ENCODE data around the gene PPHLN1. TPM values are rescaled to one million over a fixed set of nuclear protein-coding genes. Genes with fewer than 3 reads are reported as not detected.

PPHLN1 gene
- total and polyA plus RNA-seq, 2 of the 8 experiments (the other 6 are each of a cell fraction or from before 2014, with no cell fraction given): 34.3 to 71.6 TPM

DNA sequence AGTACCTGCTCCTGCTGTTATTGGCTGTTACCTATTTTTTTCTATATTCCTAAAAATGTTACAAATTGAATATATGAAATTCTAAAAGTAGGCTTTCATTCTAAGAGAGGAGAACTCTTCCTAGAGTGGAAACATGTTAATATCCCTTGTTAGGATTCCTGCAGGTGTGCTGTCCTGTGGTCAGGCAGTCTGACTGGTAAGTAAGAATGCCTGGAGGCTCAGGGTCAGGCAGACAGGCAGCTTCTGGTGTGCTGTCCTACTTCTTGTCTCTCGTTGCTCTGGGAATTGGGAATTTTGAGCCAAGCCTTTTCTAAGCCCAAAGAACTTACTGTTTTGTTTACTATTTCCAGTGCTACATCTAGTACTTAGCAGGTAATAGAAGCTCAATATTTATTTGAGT is 10.3 kb downstream of the PPHLN1 start:
- Histone ChIP-seq H3K27ac (ENCODE audit: low read depth, low read length) (no peak overlapping the region), H3K4ac (replicated peaks; ENCODE audit: insufficient read length, low read depth, low read length) (no peak overlapping the region), H3K23me2 (ENCODE audit: low read depth, low read length) (no peaks in the 10 kb centered on the region), H3K56ac (replicated peaks; ENCODE audit: insufficient read length, low read depth, low read length) (no peak overlapping the region), H3K36me3 (ENCODE audit: control insufficient read depth in 2 of 4, insufficient read depth in 4 of 4, low read length in 3 of 4) (peaks cover 0 to 16% (median 6%) of the 10 kb centered on the region in 4 experiments; a peak in 5 of 8 replicates), H3K9ac (replicated peaks in 1 of 4; ENCODE audit: extremely low read depth in 1 of 4, low read depth in 3 of 4, low read length in 3 of 4) (no peak overlapping the region), H3K79me1 (ENCODE audit: low read depth, low read length) (peaks cover 4% of the 10 kb centered on the region; the same call in 1 of the 2 replicates), H2BK20ac (ENCODE audit: low read length) (no peak overlapping the region), H3K18ac (ENCODE audit: extremely low read depth, low read length) (no peak overlapping the region), H2AFZ (ENCODE audit: low read length) (no peak overlapping the region), H3K9me3 (ENCODE audit: insufficient read depth in 2 of 2, low read depth in 1 of 2, low read length in 1 of 2) (no peaks in the 10 kb centered on the region), H2BK15ac (ENCODE audit: low read length) (no peak overlapping the region), H4K5ac (ENCODE audit: insufficient read length, low read depth, low read length) (no peak overlapping the region), H4K8ac (ENCODE audit: extremely low read depth, insufficient read depth, low read length) (no peak overlapping the region), H2BK120ac (replicated peaks; ENCODE audit: low read depth, low read length) (no peak overlapping the region), H2AK5ac (ENCODE audit: low read depth, low read length) (no peak overlapping the region), H3K79me2 (ENCODE audit: control insufficient read depth in 1 of 2, insufficient read depth in 2 of 2, low read length in 2 of 2) (peaks cover 0 to 84% of the 10 kb centered on the region in 2 experiments; a peak in 3 of 4 replicates), H3K27me3 (replicated peaks in 1 of 4; ENCODE audit: control insufficient read depth in 3 of 4, extremely low read depth in 1 of 4, insufficient read depth in 3 of 4, low read length in 3 of 4) (no peaks in the 10 kb centered on the region), H3K4me3 (ENCODE audit: extremely low read depth in 1 of 4, insufficient read depth in 2 of 4, low read depth in 3 of 4, low read length in 4 of 4) (no peak overlapping the region), H2BK5ac (ENCODE audit: low read depth, low read length) (no peak overlapping the region), H3K4me1 (replicated peaks in 1 of 4; ENCODE audit: control insufficient read depth in 3 of 4, insufficient read depth in 4 of 4, low read length in 3 of 4) (no peaks in the 10 kb centered on the region; a peak in 1 of 7 replicates), H3K4me2 (ENCODE audit: insufficient read depth in 1 of 2, low read depth in 2 of 2, low read length in 2 of 2) (no peak overlapping the region), H4K91ac (replicated peaks; ENCODE audit: insufficient read length, low read length) (no peak overlapping the region), H3K23ac (ENCODE audit: insufficient read length) (no peak overlapping the region), H2BK12ac (ENCODE audit: low read depth, low read length) (no peak overlapping the region), H3K14ac (ENCODE audit: insufficient read length) (no peak overlapping the region), H4K20me1 (replicated peaks in 1 of 2; ENCODE audit: control insufficient read depth in 1 of 2, insufficient read depth in 2 of 2, low read length in 2 of 2) (peaks cover 3 to 4% of the 10 kb centered on the region in 2 experiments)
- no peak for FAIRE-seq
- CTCF ChIA-PET (ENCODE audit: partially characterized antibody): no interaction called here
- 100% methylated on average over 1 of the region's 1 CpG; no CpG with 5 or more reads in 1 of the 2 experiments for WGBS, 2 experiments (ENCODE audit: extremely low coverage in 1 of 2, insufficient coverage in 1 of 2, insufficient read length in 1 of 2, insufficient replicate concordance in 2 of 2, low coverage in 1 of 2, low lambda C conversion rate in 2 of 2, missing lambda C conversion rate in 1 of 2)
- no peak for DNase-seq (ENCODE audit: low read depth in 1 of 2, low spot score in 2 of 2)
- POLR2A ChIA-PET (ENCODE audit: partially characterized antibody): no interaction called here
- TF ChIP-seq BACH1 (IDR thresholded peaks at IDR 0.05; ENCODE audit: low read length) (no peak), EZH2 (IDR thresholded peaks at IDR 0.05; ENCODE audit: low read depth, low read length, severe bottlenecking) (no peak), GTF2F1 (IDR thresholded peaks at IDR 0.05; ENCODE audit: borderline replicate concordance, low read depth, low read length) (no peak), SRF (IDR thresholded peaks at IDR 0.05; ENCODE audit: low read depth, low read length) (no peak), POLR2AphosphoS5 (IDR thresholded peaks at IDR 0.05; ENCODE audit: low read depth, low read length) (no peak), CHD1 (IDR thresholded peaks at IDR 0.05; ENCODE audit: low read depth, low read length) (no peak), KDM5A (IDR thresholded peaks at IDR 0.05; ENCODE audit: low read length) (no peak)

Measured in H1 (cell line).